ENCODE data around the gene CALHM6.

- no peak for TF ChIP-seq TAF1 (IDR thresholded peaks at IDR 0.05; ENCODE audit: borderline replicate concordance, low read depth, low read length)
- TF ChIP-seq GABPA (IDR thresholded peaks at IDR 0.05; ENCODE audit: low read depth) = no peak
- TF ChIP-seq POLR2A (IDR thresholded peaks at IDR 0.05; ENCODE audit: low read depth, low read length) = no peak
- no peak for TF ChIP-seq ZBTB4 (CRISPR knock-in tag; IDR thresholded peaks at IDR 0.05)
- no peak for TF ChIP-seq CHD1 (IDR thresholded peaks at IDR 0.05; ENCODE audit: low read depth, low read length)
- no peak for TF ChIP-seq RELA (IDR thresholded peaks at IDR 0.05; ENCODE audit: borderline replicate concordance, partially characterized antibody)
- no peak for TF ChIP-seq CTCF (IDR thresholded peaks at IDR 0.05 in 2 of 3, conservative IDR thresholded peaks at IDR 0.05 in 1 of 3; ENCODE audit: control insufficient read depth in 2 of 3, extremely low read depth in 1 of 3, insufficient read depth in 1 of 3, low read depth in 3 of 3, low read length in 3 of 3)
- no peak for TF ChIP-seq CBX3 (IDR thresholded peaks at IDR 0.05; ENCODE audit: borderline replicate concordance, low read depth)
- TF ChIP-seq NFYB (IDR thresholded peaks at IDR 0.05; ENCODE audit: insufficient read depth, low read depth, low read length) = no peak
These were observed 47.4 kb downstream of the CALHM6 start for GRCh38 chr6:116508527-116508926.

Measured in GM12878 (cell line).